HL-60 (cell line): ENCODE results near the gene XAB2.
A peak's percentile ranks its signal among the peaks of the same experiment; 100 is the strongest.

Experiments
- DNase-seq, 2 experiments: peaks; one replicate each; pipeline ENCODE4 v3.0.0-alpha.2; 2010 to 2020; ENCODE audit warnings: low read depth in 1 of 2, low spot score in 1 of 2
- H3K27ac ChIP-seq: fragments of 250-450 bp; sonication (Bioruptor Pico); replicated peaks from 2 replicates; pipeline ENCODE4 v1.5.1; 2020; ENCODE audit warnings: mild to moderate bottlenecking, moderate library complexity
- H3K27me3 ChIP-seq: fragments of 250-450 bp; sonication (Bioruptor Pico); 2 replicates; pipeline ENCODE4 v1.5.1; 2021; ENCODE audit warnings: mild to moderate bottlenecking, moderate library complexity; ENCODE audit not compliant: insufficient read depth, poor library complexity, severe bottlenecking
- H3K4me3 ChIP-seq: replicated peaks from 2 replicates; pipeline ENCODE4 v1.5.1; 2011; ENCODE audit warnings: mild to moderate bottlenecking, control low read depth, low read length; ENCODE audit not compliant: insufficient read depth
- GABPA ChIP-seq: IDR thresholded peaks from 2 replicates; pipeline ENCODE4 v1.6.1; 2012; ENCODE audit warnings: low read depth
- POLR2AphosphoS5 ChIP-seq: IDR thresholded peaks from 2 replicates; pipeline ENCODE4 v1.6.1; 2012; ENCODE audit warnings: low read depth
- SPI1 ChIP-seq: IDR thresholded peaks from 2 replicates; pipeline ENCODE4 v1.6.1; 2012; ENCODE audit warnings: low read depth, mild to moderate bottlenecking, borderline replicate concordance
- TF ChIP-seq, protein P1 (sequence below): IDR thresholded peaks from one replicate; pipeline ENCODE4 v1.5.1; 2011; ENCODE audit warnings: low read length, control low read depth, inconsistent platforms; ENCODE audit not compliant: insufficient read depth
- TF ChIP-seq, protein P2 (sequence below): IDR thresholded peaks from 2 replicates; pipeline ENCODE4 v1.6.1; 2012; ENCODE audit warnings: low read depth; ENCODE audit not compliant: insufficient replicate concordance

XAB2 gene

GRCh38 chr19:7658219-7658686 lies 28.9 kb upstream of the XAB2 start:
- DNase-seq: peak in 1 of 2 experiments; percentile 35
- Histone ChIP-seq H3K27me3 (no peaks in the 10 kb centered on the region), H3K27ac (peak overlapping the region; percentile 90), H3K4me3 (no peak overlapping the region)
- TF ChIP-seq, protein P1, sequence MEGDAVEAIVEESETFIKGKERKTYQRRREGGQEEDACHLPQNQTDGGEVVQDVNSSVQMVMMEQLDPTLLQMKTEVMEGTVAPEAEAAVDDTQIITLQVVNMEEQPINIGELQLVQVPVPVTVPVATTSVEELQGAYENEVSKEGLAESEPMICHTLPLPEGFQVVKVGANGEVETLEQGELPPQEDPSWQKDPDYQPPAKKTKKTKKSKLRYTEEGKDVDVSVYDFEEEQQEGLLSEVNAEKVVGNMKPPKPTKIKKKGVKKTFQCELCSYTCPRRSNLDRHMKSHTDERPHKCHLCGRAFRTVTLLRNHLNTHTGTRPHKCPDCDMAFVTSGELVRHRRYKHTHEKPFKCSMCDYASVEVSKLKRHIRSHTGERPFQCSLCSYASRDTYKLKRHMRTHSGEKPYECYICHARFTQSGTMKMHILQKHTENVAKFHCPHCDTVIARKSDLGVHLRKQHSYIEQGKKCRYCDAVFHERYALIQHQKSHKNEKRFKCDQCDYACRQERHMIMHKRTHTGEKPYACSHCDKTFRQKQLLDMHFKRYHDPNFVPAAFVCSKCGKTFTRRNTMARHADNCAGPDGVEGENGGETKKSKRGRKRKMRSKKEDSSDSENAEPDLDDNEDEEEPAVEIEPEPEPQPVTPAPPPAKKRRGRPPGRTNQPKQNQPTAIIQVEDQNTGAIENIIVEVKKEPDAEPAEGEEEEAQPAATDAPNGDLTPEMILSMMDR: no peak
- TF ChIP-seq SPI1 (no peak), POLR2AphosphoS5 (no peak), GABPA (no peak)
- TF ChIP-seq, protein P2, sequence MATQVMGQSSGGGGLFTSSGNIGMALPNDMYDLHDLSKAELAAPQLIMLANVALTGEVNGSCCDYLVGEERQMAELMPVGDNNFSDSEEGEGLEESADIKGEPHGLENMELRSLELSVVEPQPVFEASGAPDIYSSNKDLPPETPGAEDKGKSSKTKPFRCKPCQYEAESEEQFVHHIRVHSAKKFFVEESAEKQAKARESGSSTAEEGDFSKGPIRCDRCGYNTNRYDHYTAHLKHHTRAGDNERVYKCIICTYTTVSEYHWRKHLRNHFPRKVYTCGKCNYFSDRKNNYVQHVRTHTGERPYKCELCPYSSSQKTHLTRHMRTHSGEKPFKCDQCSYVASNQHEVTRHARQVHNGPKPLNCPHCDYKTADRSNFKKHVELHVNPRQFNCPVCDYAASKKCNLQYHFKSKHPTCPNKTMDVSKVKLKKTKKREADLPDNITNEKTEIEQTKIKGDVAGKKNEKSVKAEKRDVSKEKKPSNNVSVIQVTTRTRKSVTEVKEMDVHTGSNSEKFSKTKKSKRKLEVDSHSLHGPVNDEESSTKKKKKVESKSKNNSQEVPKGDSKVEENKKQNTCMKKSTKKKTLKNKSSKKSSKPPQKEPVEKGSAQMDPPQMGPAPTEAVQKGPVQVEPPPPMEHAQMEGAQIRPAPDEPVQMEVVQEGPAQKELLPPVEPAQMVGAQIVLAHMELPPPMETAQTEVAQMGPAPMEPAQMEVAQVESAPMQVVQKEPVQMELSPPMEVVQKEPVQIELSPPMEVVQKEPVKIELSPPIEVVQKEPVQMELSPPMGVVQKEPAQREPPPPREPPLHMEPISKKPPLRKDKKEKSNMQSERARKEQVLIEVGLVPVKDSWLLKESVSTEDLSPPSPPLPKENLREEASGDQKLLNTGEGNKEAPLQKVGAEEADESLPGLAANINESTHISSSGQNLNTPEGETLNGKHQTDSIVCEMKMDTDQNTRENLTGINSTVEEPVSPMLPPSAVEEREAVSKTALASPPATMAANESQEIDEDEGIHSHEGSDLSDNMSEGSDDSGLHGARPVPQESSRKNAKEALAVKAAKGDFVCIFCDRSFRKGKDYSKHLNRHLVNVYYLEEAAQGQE: no peak

GRCh38 chr19:7657131-7657751 lies 27.9 kb upstream of the XAB2 start:
- Histone ChIP-seq H3K27me3 (no peaks in the 10 kb centered on the region), H3K4me3 (no peak overlapping the region), H3K27ac (peak overlapping the region; percentile 90)
- DNase-seq: peak; percentile 92 to 95
- TF ChIP-seq POLR2AphosphoS5 (peak; percentile 61), SPI1 (peak; percentile 92)
- TF ChIP-seq, protein P1: no peak

DNA sequence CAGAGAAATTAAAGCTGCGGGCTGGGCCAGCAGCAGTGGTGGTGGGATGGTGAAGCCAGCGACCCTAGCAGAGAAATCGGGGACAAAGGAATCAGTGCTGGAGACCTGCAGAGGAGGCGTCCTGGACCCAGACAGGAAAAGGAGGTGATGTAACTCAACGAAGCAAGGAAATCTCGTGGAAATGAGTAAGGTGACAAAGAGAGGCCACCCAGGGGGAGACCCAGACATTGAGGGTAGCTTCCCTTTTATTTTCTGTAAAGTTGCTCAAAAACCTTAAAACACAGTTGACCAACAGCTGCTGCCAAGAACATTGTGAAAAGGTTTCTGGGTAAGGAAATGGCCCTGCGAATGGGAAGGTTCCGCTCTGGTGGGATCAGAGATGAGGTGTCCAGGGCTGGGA lies 26.2 kb upstream of the XAB2 start:
- no peak overlapping the region for H3K4me3 ChIP-seq
- H3K27ac ChIP-seq: peak overlapping the region; percentile 90
- peak; percentile 91 to 92 for DNase-seq
- TF ChIP-seq GABPA: no peak
- peak; percentile 43; the same call in 1 of the 2 replicates for TF ChIP-seq POLR2AphosphoS5
- TF ChIP-seq SPI1: peak; percentile 32; the same call in 1 of the 2 replicates
- TF ChIP-seq, protein P2: no peak
- H3K27me3 ChIP-seq: no peaks in the 10 kb centered on the region

GRCh38 chr19:7654401-7654800 lies 25.1 kb upstream of the XAB2 start:
- no peaks in the 10 kb centered on the region for H3K27me3 ChIP-seq
- DNase-seq: no peak
- H3K4me3 ChIP-seq: no peak overlapping the region

More at GRCh38 chr19:7654401-7654800, 25.1 kb upstream of the XAB2 start:
- TF ChIP-seq POLR2AphosphoS5: no peak
- TF ChIP-seq, protein P1: no peak
- no peak for TF ChIP-seq SPI1
- TF ChIP-seq, protein P2: no peak
- TF ChIP-seq GABPA: no peak
- peak overlapping the region; percentile 15; the same call in 1 of the 2 replicates for H3K27ac ChIP-seq
